ENCODE measurements around the gene GPR141.

The GPR141 gene

GRCh38 chr7:37732888-37733287 lies 49.3 kb downstream of the GPR141 start:
- DNase-seq (ENCODE audit: low spot score) = no peak

GRCh38 chr7:37735196-37735595 lies 51.6 kb downstream of the GPR141 start:
- no peak for DNase-seq (ENCODE audit: low spot score)

- no peak for DNase-seq (ENCODE audit: low spot score)
Observed at GRCh38 chr7:37738321-37738720, 54.8 kb downstream of the GPR141 start.

GRCh38 chr7:37740398-37740797 lies 56.8 kb downstream of the GPR141 start:
- DNase-seq (ENCODE audit: low spot score) = no peak

GRCh38 chr7:37741776-37742175 lies 58.2 kb downstream of the GPR141 start:
- no peak for DNase-seq (ENCODE audit: low spot score)

- DNase-seq (ENCODE audit: low spot score) = no peak
Observed at GRCh38 chr7:37751096-37751495, 67.5 kb downstream of the GPR141 start.

GRCh38 chr7:37753398-37754050 lies 70.0 kb downstream of the GPR141 start:
- no peak for DNase-seq (ENCODE audit: low spot score)

- DNase-seq (ENCODE audit: low spot score) = no peak
Observed at GRCh38 chr7:37756797-37757551, 73.4 kb downstream of the GPR141 start.

GRCh38 chr7:37757563-37757962 lies 74.0 kb downstream of the GPR141 start:
- DNase-seq (ENCODE audit: low spot score) = no peak

GRCh38 chr7:37758501-37759045 lies 75.0 kb downstream of the GPR141 start:
- no peak for DNase-seq (ENCODE audit: low spot score)

GRCh38 chr7:37759526-37759925 lies 76.0 kb downstream of the GPR141 start:
- DNase-seq (ENCODE audit: low spot score) = no peak

GRCh38 chr7:37765421-37765829 lies 81.9 kb downstream of the GPR141 start:
- DNase-seq (ENCODE audit: low spot score) = no peak

GRCh38 chr7:37765872-37766525 lies 82.4 kb downstream of the GPR141 start:
- no peak for DNase-seq (ENCODE audit: low spot score)

GRCh38 chr7:37768611-37769010 lies 85.0 kb downstream of the GPR141 start:
- no peak for DNase-seq (ENCODE audit: low spot score)

GRCh38 chr7:37769291-37769690 lies 85.7 kb downstream of the GPR141 start:
- no peak for DNase-seq (ENCODE audit: low spot score)

GRCh38 chr7:37769726-37770125 lies 86.2 kb downstream of the GPR141 start:
- no peak for DNase-seq (ENCODE audit: low spot score)

- no peak for DNase-seq (ENCODE audit: low spot score)
Observed at GRCh38 chr7:37770838-37771237, 87.3 kb downstream of the GPR141 start.

GRCh38 chr7:37771342-37771741 lies 87.8 kb downstream of the GPR141 start:
- DNase-seq (ENCODE audit: low spot score) = no peak

- no peak for DNase-seq (ENCODE audit: low spot score)
Observed at GRCh38 chr7:37771801-37772200, 88.2 kb downstream of the GPR141 start.

GRCh38 chr7:37775921-37776320 lies 92.4 kb downstream of the GPR141 start:
- no peak for DNase-seq (ENCODE audit: low spot score)

- no peak for DNase-seq (ENCODE audit: low spot score)
Observed at GRCh38 chr7:37781156-37781555, 97.6 kb downstream of the GPR141 start.

- DNase-seq (ENCODE audit: low spot score) = no peak
Observed at GRCh38 chr7:37782166-37782565, 98.6 kb downstream of the GPR141 start.

- DNase-seq (ENCODE audit: low spot score) = no peak
Observed at GRCh38 chr7:37784015-37784414, 100.4 kb downstream of the GPR141 start.
